ENCODE results near the gene STRC.
"Not testable (repeated sequence)": the region's sequence is repeated elsewhere in the genome, so short reads cannot be mapped to it uniquely, and the experiment has no call there.

Gene STRC

DNA sequence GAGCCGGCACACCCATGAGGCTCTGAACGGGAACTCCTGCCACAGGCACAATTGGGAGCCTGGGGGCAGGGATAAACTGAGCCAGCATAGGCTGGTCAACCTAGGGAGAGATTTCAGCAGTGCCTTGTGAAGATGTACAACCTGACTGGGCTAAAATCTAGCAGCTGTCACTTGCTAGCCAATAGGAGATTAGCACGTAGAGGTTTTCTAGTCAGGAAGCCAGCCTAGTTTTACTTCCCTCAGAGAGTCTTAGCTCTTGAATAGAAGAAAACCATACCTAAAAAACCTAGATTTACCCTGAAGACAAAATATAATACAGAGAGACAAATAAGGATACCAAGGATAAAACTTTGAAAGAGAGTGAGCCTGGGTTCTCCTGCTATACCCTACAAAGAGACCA lies 55.8 kb downstream of the STRC start:
- not testable (repeated sequence) for DNase-seq

DNA sequence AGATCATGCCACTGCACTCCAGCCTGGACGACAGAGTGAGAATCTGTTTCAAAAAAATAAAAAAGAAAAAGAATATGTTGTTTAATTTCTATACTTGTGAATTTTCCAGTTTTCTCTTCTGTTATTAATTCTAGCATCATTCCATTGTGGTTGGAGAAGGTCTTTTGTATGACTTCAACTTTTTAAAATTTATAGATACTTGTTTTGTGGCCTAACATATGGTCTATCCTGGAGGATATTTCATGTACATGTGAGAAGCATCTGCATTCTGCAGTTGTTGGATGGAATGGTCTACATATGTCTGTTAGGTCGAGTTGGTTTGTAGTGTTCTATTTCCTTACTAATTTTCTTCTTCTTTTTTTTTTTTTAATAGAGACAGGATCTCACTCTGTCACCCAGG lies 65.6 kb downstream of the STRC start:
- no peak for DNase-seq

DNA sequence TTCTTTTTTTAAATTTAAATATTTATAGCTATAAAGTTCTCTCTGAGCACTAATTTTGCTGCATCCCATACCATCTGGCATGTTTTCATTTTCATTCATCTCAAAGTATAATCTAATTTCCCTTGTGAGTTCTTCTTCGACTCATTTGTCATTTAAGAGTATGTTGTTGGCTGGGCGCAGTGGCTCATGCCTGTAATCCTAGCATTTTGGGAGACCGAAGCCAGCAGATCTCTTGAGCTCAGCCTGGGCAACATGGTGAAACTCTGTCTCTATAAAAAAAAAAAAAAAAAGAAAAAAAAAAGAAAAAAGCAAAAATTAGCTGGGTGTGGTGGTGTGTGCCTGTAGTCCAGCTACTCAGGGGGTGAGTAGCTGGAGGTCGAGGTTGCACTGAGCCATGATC lies 66.3 kb downstream of the STRC start:
- DNase-seq: no peak

DNA sequence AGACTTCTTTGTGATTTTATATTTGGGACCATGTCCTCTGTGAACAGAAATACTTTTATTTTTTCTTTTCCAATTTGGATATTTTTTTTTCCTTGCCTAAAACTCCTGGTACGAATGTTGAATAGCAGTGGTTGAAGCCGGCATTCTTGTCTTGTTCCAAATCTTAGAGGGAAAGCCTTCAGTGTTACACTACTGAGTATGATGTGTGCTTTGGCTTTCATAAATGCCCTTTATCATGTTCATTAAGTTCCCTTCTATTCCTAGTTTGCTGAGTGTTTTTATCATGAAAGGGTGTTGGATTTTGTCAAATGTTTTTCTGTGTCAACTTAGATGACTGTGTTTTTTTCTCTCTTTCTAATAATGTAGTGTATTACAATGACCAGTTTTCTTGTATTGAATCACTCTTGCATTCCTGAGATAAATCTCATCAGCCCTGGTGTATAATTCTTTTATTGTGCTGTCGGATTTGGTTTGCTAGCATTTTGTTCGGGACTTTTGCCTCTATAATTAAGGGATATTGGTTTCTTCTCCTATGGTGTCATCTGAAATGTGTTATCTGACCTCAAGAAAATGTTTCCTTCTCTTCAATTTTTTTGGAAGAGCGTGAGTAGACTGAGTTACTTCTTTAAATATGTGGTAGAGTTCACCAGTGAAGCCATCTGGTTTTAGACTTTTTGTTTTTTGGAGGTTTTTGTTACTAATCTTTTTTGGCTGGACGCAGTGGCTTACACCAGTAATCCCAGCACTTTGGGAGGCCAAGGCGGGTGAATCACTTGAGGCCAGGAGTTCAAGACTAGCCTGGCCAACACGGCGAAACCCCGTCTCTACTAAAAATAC lies 67.9 kb downstream of the STRC start:
- DNase-seq: no peak
